SKM-1 (cell line): ENCODE data around the gene ELMO1.

Experiments used
- DNase-seq: peaks from one replicate; lab custom pipeline; 2025; ENCODE audit not compliant: unreplicated experiment; lab: John Stamatoyannopoulos, UW

The ELMO1 gene

DNA sequence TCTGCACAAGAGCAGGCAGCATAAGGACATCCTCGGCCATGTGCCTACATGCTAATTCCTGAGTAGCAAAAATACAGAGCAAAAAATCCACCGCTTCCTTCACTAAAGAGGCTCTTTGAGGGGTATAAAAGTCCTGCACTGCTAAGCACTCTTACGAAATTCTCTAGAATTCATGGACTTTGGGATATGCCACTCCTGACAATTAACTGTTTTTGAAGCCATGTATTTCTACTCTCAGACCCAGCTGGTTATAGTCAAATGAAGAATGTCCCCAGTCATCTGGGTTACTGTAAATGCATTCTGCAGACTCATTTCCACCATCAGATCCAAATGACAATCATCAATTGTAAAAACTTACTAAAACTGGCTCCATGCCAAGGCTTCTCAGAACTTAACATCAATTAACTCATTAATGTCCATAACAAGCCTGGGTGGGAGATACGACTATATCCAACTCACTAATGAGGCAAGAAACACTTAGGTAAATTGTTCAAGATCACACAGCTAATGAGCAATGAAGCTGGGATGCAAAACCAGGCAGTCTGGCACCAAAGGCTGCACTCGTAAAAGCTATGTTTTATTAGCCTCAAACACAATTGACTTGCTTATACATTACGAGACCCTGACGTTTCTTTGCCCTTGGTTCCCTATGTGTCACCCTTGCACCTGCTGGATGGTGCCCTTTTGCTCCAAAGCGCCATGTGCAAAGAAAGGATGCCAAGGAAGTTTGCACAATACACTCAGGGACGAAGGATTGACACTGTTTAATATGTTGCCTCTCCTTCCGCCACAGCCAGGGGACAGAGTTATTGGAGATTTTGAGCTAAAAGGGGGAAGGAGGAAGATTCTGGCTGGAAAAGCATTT, 250.4 kb downstream of the ELMO1 start:
- DNase-seq, result no peak

DNA sequence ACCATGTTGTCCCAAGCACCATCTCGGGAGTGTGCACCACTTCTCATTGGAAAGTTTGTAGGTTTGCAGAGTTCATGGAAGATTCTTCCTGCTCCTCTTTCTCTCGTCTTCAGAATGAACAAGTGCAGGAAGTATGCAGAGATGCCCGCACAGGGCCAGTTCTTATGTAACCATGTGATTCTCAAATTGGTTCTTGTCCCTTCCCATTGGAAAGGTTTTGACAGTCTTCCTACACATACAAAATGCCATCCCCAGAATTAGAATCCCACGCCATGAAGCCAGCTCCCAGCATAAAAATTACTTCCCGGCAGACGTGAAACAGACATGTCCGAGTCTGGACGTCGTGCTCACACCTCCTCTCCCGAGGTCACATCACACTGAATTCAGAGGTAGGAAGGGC, 251.6 kb downstream of the ELMO1 start:
- no peak for DNase-seq

DNA sequence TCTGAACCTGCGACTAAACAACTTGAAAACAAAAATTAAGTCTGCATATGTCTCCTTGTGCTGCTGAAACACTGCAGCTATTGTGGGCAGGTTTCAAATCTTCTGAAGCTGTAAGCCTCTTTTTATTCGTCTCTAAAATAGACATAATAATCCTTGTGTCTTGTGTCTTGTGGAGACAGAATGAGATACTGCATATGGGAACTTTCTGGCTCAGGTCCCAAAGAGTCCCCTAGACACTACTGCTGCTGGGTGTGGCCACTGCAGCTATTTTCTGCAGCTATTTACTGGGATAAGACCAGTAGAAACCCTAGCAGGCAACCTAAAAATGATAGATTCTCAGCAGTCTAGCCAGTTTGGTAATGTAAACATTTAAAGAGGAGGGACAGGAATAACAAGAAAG, 252.0 kb downstream of the ELMO1 start:
- DNase-seq, result no peak

DNA sequence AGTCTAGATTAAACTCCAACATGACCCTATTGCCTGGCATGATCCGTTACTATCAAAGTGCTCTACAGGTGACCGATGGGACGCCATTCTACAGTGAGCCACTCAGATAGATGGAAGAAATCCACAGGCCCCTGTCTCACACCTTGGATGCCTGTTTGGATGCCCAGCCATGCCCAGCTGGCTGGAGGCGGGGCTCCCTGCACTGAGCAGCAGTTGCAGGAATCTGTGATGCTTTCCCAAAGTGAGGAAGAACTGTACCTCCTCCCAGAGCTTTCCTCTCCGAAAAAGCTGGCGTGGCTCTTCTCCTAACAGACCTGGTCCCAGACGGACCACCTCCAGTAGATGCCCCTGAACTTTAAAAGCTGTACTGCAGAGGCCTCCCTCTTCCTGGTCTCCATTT, 253.3 kb downstream of the ELMO1 start:
- no peak for DNase-seq

DNA sequence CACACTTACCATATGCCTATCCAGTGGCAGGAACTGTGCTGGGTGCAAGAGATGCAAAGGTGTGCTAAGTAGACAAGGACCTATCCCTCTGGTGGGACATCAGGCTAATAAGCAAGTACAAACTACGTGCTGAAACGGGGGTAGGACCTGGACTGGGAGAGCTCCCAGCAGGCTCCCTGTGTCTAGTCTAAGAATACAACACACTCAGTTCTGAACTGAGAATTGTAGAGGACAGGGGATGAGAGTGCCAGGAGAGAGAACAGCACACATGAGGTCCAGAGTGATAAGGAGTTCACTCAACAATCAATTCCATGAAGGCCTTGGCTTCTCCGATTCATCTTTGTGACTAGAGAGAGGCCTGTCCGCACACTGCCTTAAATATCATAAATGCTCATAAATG, 253.7 kb downstream of the ELMO1 start:
- no peak for DNase-seq

DNA sequence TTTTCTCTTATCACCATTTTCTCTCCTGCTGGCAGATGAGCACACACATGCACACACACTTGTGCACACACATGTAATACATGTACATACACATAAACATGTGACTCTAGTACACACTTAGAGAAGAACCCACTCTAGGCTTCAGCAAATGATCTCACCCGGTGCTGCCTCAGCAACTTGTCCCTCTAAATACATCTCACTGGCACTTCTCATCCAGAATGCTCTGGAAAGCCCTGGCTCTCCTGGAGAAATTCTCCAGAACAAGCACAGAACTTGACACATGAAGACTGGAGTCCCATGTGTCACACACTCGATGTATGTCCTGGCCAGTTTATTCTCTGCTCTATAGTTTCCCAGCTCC, 254.9 kb downstream of the ELMO1 start:
- no peak for DNase-seq

DNA sequence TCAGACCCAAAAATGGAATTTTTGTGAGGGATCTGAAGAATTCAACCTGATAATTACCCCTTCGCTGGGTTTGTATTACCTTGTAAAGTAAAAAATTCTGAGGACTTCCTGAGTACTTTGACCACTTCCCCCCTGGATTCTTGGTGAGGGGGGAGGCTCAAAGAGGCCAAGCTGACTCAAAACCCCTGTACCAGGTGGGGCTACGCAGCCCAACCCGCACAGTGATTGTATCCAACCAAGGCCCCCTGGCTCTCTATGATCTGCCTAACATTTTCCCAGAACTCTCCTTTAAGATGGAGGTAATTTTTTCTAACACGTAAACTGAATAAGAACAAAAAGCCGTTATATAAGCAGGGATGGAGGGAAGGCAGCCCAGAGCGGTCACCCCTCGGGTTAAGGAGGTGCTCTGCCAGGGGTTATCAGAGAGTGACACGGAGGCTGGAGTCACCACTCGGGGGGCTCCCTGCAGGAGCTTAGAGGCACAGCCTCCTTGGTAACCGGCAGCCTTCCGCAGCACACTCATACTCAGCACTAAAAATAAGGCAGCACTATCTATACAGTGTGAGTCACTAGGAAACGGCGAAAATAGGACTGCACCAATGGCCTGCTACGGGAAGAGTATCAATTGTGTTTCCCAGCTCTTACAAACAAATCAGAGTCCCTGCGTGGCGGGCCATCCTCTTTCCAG, 255.4 kb downstream of the ELMO1 start:
- no peak for DNase-seq

DNA sequence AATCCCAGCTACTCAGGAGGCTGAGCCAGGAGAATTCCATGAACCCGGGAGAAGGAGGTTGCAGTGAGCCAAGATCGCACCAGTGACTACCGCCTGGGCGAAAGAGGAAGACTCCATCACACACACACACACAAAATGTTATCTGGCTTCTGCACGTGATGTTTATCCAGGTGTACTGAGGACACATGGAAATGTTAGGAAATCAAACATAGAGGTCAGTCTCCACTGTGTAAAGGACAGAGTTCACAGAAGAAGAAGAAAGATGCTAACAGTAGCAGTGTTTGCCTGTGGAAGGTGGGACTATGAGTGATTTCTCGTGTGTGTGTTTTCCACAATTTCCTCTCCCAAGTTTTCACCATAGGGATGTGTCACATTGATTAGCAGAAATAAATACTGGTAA, 256.9 kb downstream of the ELMO1 start:
- DNase-seq, result no peak

DNA sequence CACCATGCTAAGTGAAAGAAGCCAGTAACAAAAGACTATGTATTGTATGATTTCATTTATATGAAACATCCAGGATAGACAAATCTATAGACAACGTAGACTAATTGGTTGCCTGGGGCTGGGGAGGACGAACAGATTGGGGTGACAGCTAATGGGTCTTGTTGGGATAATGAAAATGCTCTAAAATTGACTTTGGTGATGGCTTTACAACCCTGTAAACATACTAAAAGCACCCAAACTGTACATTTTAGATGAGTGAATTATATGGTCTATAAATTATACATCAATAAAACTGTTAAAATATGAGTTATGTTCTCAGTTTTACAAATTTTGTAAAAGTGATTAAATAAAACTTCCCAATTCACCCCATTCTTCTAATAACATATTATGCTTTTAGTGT, 261.5 kb downstream of the ELMO1 start:
- DNase-seq, result no peak

DNA sequence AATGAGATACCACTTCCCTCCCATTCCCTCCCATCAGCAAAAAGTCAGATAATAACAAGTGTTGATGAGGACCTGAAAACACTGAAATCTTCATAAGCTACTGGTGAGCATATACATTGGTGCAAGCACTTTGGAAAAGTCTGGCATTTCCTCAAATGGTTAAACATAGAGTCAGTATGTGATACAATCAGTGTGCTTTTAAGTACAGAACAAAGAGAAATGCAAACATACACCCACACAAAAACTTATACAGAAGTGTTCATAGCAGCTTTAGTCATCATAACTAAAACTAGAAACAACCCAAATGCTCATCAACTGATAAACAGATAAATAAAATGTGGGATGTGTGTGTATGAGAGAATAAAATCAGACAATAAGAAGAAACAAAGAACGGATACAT, 261.9 kb downstream of the ELMO1 start:
- no peak for DNase-seq

DNA sequence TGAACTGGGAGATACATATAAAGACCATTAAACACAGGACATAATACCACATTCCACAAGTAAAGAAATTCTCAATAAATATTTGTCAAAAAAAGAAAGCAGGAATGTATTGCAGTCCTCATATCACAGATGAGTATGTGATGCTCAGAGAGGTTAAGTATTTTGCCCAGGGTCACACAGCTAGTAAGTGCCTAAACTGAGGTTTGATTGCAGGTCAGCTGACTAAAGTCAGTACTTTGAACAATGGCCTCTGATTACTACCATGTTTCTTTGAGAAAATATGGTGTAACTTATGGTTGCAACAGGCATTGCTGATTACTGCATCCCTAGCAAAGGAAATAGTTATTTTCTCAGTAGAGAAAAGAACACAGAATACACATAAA, 267.1 kb downstream of the ELMO1 start:
- no peak for DNase-seq

DNA sequence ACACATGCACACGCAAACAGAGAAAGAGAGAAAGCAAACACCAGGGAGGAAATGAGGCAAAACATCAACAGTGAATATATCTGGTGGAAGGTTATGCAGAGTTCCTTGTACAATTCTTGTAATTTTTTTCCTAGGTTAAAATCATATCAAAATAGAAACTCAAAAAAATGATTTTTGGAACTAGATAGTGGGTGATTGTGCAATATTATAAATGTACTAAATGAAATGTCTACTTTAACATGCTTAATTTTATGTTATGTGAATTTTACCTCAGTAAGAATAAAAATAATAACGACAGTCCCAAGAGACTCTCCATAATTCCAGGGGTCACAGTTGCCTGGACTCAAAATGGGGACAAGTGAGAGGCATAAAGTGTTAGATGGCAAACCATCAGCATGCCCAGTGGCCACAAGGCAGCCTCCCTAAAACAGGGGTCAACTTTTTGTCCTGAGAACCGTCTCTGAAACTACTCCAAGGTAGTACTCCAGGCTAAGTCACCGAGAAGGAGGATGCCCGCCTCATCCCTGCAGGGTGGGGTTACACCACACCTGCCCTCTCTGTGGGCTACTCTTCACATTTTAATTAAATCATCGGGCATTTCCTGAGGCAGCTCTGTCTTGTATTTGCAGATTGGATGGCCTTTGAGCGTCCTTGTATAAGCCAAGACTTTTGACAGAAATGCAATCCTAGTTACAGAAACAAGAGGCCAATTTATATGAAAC, 267.7 kb downstream of the ELMO1 start:
- DNase-seq, result no peak

DNA sequence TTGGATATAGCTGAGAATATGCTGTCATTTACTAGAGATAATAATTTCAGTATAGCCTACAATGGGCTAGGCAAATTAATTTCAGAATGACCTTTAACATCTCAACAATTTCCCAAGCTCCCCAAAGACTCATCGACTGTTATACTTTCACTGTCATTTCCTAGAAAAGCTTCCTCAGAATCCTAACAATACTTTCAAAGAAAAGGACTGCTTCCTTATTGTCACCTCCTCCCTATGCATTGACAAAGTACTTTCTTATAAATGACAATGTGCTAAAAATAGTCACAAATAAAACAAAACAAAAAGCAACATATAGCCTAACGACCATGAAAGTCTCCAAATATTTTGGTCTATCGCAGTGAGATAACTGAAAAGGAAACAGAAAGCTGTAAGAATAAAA, 272.6 kb downstream of the ELMO1 start:
- no peak for DNase-seq

DNA sequence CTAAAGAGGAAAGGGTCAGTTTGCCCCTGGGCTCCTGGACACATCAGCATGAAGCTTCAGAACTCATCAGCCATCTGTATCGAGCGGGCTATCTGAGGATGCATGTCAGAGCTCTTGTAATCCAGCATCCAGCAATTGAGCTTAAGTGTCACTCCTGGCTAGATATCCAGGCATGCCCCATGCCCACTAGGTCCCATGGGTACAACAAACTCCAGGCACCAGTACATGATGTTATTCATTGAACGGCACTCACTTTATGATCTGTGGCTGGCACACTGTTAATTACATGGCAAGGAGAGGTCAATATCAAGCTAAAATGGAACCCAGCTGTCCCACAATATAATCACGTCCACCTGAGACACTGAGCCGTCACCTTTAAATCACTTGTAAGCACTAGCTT, 274.2 kb downstream of the ELMO1 start:
- DNase-seq, result no peak

DNA sequence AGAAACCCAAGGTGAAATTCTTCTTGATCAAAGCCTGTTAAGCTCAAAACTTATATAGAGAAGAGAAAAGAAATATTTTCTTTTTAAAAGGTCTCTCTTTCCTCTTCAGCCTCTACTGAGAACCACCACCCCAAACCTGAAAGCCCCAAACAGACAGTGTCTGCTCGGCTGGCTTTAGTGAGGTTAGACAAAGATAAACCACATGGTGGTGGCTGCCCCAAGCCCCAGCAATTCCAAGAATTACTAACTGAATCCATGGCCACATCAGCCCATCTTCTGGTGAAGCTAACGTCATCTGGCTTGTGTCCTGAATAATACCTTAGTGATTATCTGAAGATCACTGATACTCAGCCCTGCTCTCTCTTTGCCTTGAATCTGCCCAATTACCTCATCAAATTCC, 275.0 kb downstream of the ELMO1 start:
- no peak for DNase-seq

DNA sequence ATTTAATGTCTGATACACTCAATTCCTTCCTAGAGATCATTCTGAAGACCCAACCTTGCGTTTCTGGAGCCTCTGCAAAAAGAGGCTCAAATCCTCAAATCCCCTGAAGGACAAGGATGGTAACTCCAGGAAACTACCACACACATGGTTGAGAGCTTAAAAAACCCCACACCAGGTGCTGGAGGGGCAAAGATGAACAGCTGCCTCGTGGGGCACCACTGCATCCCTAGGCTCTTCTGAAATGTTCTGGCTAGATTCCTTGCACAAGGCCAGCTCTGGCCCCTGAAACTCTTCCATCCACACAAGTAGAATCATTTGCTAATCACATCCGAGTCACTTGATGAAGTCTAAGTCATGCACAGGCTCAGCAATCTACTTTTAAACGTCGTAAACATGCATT, 286.6 kb downstream of the ELMO1 start:
- DNase-seq, result no peak

DNA sequence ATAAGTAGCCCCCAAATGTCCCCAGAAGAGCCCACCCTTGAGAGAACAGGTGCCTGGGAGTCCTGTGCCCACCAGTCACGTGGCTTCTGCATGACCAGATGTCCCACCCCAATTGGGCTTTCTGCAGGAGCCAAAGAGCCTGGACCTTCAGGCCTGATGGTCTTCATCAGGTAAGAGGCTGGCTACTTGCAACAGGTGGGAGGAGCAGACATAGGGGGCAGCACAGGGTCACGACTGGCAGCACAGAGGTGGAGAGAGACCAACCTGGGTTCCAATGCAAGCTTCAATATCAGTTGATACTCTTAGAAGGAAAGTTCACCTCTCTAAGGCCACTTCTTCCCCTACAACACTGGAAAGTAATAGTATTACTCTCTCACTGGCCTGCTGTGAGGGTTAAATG, 288.0 kb downstream of the ELMO1 start:
- DNase-seq, result no peak

DNA sequence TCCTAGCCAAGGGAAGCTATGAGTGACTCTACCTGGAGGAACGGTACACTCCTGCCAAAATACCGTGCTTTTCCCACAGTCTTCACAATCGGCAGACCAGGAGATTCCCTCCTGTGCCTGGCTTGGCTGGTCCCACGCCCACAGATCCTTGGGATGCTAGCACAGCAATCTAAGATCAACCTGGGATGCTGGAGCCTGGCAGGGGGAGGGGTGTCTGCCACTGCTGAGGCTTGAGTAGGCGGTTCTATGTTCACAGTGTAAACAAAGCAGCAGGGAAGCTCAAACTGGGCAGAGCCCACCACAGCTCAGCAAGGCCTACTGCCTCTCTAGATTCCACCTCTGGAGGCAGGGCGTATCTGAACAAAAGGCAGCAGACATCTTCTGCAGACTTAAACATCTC, 295.3 kb downstream of the ELMO1 start:
- no peak for DNase-seq

DNA sequence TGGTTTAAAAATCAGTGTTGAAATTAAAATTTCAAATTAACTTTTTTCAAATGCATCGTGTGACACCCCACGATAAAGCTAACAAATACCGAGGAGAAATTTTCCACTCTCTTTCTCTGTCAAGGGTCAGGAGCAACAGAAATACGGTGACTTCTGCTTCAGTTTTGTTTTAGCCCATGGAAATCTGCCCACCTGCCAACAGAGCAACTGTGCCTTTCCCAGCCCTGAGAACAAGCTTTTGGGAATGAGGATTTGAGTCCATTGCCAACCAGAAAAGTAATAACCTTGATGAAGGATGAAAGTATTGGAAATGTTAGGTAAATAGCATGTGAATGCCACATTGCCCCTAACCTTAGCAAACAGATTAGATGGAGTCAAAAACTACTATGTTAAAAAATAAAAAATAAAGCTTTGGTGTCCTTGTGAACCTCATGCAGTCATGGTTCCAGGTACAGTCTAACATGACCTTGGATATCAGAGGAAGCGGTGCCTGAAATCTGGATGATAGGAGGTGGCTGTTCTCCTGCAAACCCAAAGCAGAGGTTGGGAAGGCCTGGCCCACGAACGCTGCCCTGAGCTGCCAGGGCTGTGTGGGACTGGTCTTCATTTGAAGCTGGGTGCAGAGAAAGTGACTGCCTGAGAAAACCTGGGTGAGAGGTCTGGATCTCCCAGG, 296.8 kb downstream of the ELMO1 start:
- no peak for DNase-seq

DNA sequence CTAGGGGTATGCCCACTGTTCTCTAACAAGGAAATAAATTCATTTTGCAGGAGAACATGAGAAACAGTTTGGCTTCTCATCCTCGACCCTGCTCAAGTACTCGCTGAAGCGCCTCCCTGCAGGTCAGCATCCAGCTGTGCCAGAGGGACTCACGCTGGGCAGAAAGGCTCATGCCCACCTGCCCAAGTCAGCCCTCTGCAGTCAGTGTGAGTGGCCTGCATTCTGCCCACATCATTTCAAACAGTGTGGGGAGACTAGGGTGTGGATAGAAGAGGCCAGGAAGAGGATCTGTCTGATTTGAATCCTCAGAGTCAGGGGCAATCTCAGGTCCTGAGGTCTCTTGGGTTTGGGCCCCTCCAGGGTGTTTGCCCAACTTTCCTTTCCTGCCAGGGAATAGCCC, 297.8 kb downstream of the ELMO1 start:
- DNase-seq, result no peak

DNA sequence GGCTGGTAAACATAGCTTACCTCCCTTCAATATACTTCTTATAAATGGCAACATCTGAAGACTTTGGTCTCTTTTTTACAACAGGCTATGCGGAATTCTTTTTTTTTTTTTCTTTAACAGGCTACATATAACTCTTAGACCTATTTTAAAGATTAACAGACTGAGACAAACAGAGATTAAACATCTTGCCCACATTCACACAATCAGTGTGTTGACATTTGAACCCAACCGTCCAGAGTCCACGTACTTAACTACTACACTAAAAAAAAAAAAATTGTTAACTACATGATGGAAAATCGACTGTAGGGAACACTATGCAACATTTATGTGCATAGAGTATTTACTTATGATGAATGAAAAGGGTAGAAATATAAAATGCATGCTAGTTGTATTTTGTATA, 298.5 kb downstream of the ELMO1 start:
- no peak for DNase-seq

DNA sequence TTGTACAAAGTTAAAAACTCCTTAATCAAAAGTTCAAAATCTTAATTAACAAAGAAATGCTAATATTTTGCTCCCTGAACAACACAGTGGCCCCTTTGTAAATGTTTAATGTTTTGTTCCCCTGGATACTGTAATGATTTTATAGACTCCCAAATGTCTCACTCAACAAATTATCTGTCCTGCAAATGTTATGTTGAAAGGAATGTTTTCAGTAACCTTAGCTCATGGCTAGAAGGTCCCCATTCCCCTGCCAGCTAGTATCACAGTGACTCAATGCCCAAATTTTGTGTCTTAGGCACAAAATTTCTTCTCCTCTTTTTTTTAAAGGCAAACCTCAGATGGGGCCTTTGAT, 298.9 kb downstream of the ELMO1 start:
- DNase-seq, result no peak
